ENCODE results near the gene PGRMC2.

The PGRMC2 gene

DNA sequence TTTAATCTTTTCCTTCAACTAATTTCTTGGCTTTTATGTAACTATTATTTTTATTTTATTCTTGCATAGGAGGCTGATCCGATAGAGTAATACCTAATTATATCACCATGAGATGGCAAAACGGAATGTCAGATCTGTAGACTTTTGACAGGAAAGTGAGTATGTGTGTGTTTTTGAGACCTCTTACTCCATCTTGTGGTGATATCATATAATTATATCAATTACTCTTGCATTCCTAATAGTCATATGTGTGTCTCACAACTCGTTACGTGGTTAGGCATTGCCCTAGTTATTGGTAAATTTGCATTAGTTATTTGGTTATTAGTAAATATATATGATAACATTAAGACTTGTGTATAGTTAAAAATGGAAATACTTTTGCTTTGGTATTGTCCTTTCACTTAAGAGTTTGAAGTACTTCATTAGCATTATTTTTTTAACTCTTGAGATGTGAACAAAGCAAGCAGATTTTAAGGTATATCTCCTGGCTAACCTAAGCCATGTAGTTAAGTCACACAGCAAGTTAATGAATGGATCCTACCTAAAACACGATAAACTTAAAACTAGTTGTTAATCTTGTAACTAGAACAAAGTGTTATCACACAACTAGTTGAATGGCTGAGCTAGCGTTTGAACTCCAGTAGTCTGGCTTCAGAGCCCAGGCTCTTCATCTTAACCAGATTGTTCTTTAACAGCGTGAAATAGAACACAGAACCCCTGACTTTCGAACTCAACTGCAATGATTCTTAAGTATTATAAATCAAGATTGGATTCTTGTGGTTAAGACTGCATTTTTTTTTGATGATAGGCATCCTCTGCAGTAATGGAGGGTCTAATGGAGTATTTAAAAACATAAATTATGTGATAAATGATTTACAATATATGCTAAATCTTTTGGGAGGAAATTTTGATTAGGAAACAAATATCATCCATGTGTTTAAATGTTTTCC lies 67.1 kb downstream of the PGRMC2 start:
- Histone ChIP-seq H3K36me3 (ENCODE audit: control insufficient read depth, low read length) (no peaks in the 10 kb centered on the region), H3K79me2 (ENCODE audit: control insufficient read depth, low read length) (no peaks in the 10 kb centered on the region), H3K9me2 (replicated peaks; ENCODE audit: control insufficient read depth, low read length) (no peaks in the 10 kb centered on the region), H3K4me3 (ENCODE audit: low read length) (no peak overlapping the region), H4K20me1 (ENCODE audit: control insufficient read depth, insufficient read depth, low read depth, low read length) (no peaks in the 10 kb centered on the region), H3F3A (ENCODE audit: control insufficient read depth, insufficient read depth) (no peaks in the 10 kb centered on the region), H3K27me3 (ENCODE audit: control insufficient read depth, low read length) (no peaks in the 10 kb centered on the region), H3K4me1 (ENCODE audit: control insufficient read depth, low read length) (no peaks in the 10 kb centered on the region), H3K4me2 (ENCODE audit: low read length) (no peak overlapping the region), H3K9me3 (ENCODE audit: control insufficient read depth, insufficient read depth, low read length) (no peaks in the 10 kb centered on the region), H3K27ac (ENCODE audit: low read depth, low read length) (no peak overlapping the region)
- TF ChIP-seq, protein P1, sequence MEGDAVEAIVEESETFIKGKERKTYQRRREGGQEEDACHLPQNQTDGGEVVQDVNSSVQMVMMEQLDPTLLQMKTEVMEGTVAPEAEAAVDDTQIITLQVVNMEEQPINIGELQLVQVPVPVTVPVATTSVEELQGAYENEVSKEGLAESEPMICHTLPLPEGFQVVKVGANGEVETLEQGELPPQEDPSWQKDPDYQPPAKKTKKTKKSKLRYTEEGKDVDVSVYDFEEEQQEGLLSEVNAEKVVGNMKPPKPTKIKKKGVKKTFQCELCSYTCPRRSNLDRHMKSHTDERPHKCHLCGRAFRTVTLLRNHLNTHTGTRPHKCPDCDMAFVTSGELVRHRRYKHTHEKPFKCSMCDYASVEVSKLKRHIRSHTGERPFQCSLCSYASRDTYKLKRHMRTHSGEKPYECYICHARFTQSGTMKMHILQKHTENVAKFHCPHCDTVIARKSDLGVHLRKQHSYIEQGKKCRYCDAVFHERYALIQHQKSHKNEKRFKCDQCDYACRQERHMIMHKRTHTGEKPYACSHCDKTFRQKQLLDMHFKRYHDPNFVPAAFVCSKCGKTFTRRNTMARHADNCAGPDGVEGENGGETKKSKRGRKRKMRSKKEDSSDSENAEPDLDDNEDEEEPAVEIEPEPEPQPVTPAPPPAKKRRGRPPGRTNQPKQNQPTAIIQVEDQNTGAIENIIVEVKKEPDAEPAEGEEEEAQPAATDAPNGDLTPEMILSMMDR (IDR thresholded peaks at IDR 0.05; ENCODE audit: low read depth, low read length, poor library complexity, severe bottlenecking), result peak; percentile 32
- no peak for TF ChIP-seq EZH2phosphoT487 (IDR thresholded peaks at IDR 0.05; ENCODE audit: borderline replicate concordance, low read length)
